ENCODE results near the gene RASA1. TPM values are rescaled to one million over a fixed set of nuclear protein-coding genes. Genes with fewer than 3 reads are reported as not detected.

Gene RASA1
- total RNA-seq, 1 experiment from 2014 or later: 29.0 TPM

GRCh38 chr5:87421307-87421706 lies 153.6 kb downstream of the RASA1 start:
- ATAC-seq (no peak), DNase-seq (ENCODE audit: low read depth, low spot score) (no peak)
- H3K9me3 ChIP-seq (ENCODE audit: control insufficient read depth, insufficient read depth, low read depth, low read length): no peaks in the 10 kb centered on the region
- H3K36me3 ChIP-seq (ENCODE audit: control insufficient read depth, insufficient read depth, low read length): no peaks in the 10 kb centered on the region
- no peak overlapping the region for H3K27ac ChIP-seq (ENCODE audit: low read length)
- CTCF ChIA-PET: no interaction called here
- intact Hi-C loops (cut with micrococcal nuclease; ENCODE audit: unreplicated experiment) (loop anchor here (10.0 kb wide), 2 partner anchors 343 to 1273 kb away; no protein-coding TSS in a partner anchor), in situ Hi-C loops (cut with HindIII; ENCODE audit: low pct_unique_long_range_greater_than_20kb, low sequenced_read_pairs) (no loop called here)
- no TSS peak for BruUV-seq (replicated peaks)
- no peak overlapping the region for H3K4me3 ChIP-seq (ENCODE audit: low read depth in 2 of 2, low read length in 2 of 2)
- H3K4me1 ChIP-seq (ENCODE audit: control insufficient read depth, insufficient read depth, low read length): no peaks in the 10 kb centered on the region
- TF ChIP-seq REST (IDR thresholded peaks at IDR 0.05; ENCODE audit: insufficient read depth in 1 of 2, low read depth in 2 of 2, low read length in 1 of 2) (no peak), CTCF (IDR thresholded peaks at IDR 0.05) (no peak), SIN3A (IDR thresholded peaks at IDR 0.05; ENCODE audit: borderline replicate concordance, insufficient read depth, low read depth, low read length) (no peak), POLR2AphosphoS5 (IDR thresholded peaks at IDR 0.05; ENCODE audit: low read depth, low read length) (no peak), TCF7L2 (IDR thresholded peaks at IDR 0.05; ENCODE audit: low read depth, low read length) (no peak)
- H3K27me3 ChIP-seq (ENCODE audit: control insufficient read depth, insufficient read depth, low read length): no peaks in the 10 kb centered on the region
- POLR2A ChIA-PET: no interaction called here

GRCh38 chr5:87423755-87424154 lies 156.1 kb downstream of the RASA1 start:
- no peaks in the 10 kb centered on the region for H3K4me1 ChIP-seq (ENCODE audit: control insufficient read depth, insufficient read depth, low read length)
- BruUV-seq (replicated peaks): no TSS peak
- no peaks in the 10 kb centered on the region for H3K9me3 ChIP-seq (ENCODE audit: control insufficient read depth, insufficient read depth, low read depth, low read length)
- intact Hi-C loops (cut with micrococcal nuclease; ENCODE audit: unreplicated experiment) (loop anchor here (10.0 kb wide), 2 partner anchors 341 to 1271 kb away; no protein-coding TSS in a partner anchor), in situ Hi-C loops (cut with HindIII; ENCODE audit: low pct_unique_long_range_greater_than_20kb, low sequenced_read_pairs) (no loop called here)
- TF ChIP-seq SIN3A (IDR thresholded peaks at IDR 0.05; ENCODE audit: borderline replicate concordance, insufficient read depth, low read depth, low read length) (no peak), CTCF (IDR thresholded peaks at IDR 0.05) (no peak), POLR2AphosphoS5 (IDR thresholded peaks at IDR 0.05; ENCODE audit: low read depth, low read length) (no peak), TCF7L2 (IDR thresholded peaks at IDR 0.05; ENCODE audit: low read depth, low read length) (no peak), REST (IDR thresholded peaks at IDR 0.05; ENCODE audit: insufficient read depth in 1 of 2, low read depth in 2 of 2, low read length in 1 of 2) (no peak)
- no peak overlapping the region for H3K4me3 ChIP-seq (ENCODE audit: low read depth in 2 of 2, low read length in 2 of 2)
- H3K27me3 ChIP-seq (ENCODE audit: control insufficient read depth, insufficient read depth, low read length): no peaks in the 10 kb centered on the region
- no peak for ATAC-seq
- DNase-seq (ENCODE audit: low read depth, low spot score): no peak
- ChIA-PET CTCF (no interaction called here), POLR2A (no interaction called here)
- H3K27ac ChIP-seq (ENCODE audit: low read length): no peak overlapping the region
- H3K36me3 ChIP-seq (ENCODE audit: control insufficient read depth, insufficient read depth, low read length): no peaks in the 10 kb centered on the region
